Spleen (tissue), 11 donors: ENCODE data around the gene MROH7. TPM values are rescaled to one million over a fixed set of nuclear protein-coding genes. Genes with fewer than 3 reads are reported as not detected.
"Not testable (repeated sequence)": the region's sequence is repeated elsewhere in the genome, so short reads cannot be mapped to it uniquely, and the experiment has no call there.

Experiments used
- DNase-seq: peaks from one replicate; pipeline ENCODE4 v3.0.0-alpha.2; 2020
- H3K27ac ChIP-seq, 8 donors: fragments of 200-600 bp; sonication (generic) in 7 of 8; 1 replicate in 4 of 8; 2 replicates in 4 of 8; pipeline versions ENCODE4 v1.5.0 to v1.8.0; 2016 to 2021; ENCODE audit warnings: inconsistent platforms in 4 of 8, mild to moderate bottlenecking in 4 of 8, moderate library complexity in 1 of 8
- H3K27me3 ChIP-seq, 7 donors: fragments of 200-600 bp; sonication (generic) in 6 of 7; replicated peaks in 1 of 7; 1 replicate in 4 of 7; 2 replicates in 3 of 7; pipeline versions ENCODE4 v1.5.0 to v1.8.0; 2016 to 2021; ENCODE audit warnings: inconsistent platforms in 3 of 7, mild to moderate bottlenecking in 1 of 7
- H3K36me3 ChIP-seq, 6 donors: fragments of 200-600 bp; sonication (generic) in 5 of 6; 1 replicate in 4 of 6; 2 replicates in 2 of 6; pipeline versions ENCODE4 v1.5.0 to v1.8.0; 2016 to 2021; ENCODE audit warnings: inconsistent platforms in 2 of 6
- H3K4me1 ChIP-seq, 6 donors: fragments of 200-600 bp; sonication (generic) in 5 of 6; 1 replicate in 3 of 6; 2 replicates in 3 of 6; pipeline versions ENCODE4 v1.5.0 to v1.8.0; 2016 to 2021; ENCODE audit warnings: inconsistent platforms in 3 of 6
- H3K4me3 ChIP-seq, 8 donors: fragments of 200-600 bp; sonication (generic) in 7 of 8; 1 replicate in 4 of 8; 2 replicates in 4 of 8; pipeline versions ENCODE4 v1.5.0 to v1.8.0; 2016 to 2021; ENCODE audit warnings: inconsistent platforms in 4 of 8, mild to moderate bottlenecking in 4 of 8, moderate library complexity in 2 of 8
- H3K9me3 ChIP-seq, 8 donors: fragments of 200-600 bp; sonication (generic) in 7 of 8; 1 replicate in 4 of 8; 2 replicates in 4 of 8; pipeline versions ENCODE4 v1.5.0 to v1.8.0; 2016 to 2021; ENCODE audit warnings: inconsistent platforms in 4 of 8
- CTCF ChIP-seq, 11 experiments: fragments of 200-600 bp in 7 of 11; fragments of 450-650 bp in 4 of 11; sonication (generic) in 4 of 11; IDR thresholded peaks in 8 of 11; conservative IDR thresholded peaks in 3 of 11; 1 replicate in 7 of 11; 2 replicates in 4 of 11; pipeline versions ENCODE4 v1.4.0 to v1.8.0; 2016 to 2021; ENCODE audit warnings: antibody characterized with exemption in 11 of 11, inconsistent platforms in 4 of 11, mild to moderate bottlenecking in 1 of 11
- POLR2A ChIP-seq, 3 donors: fragments of 450-650 bp; IDR thresholded peaks; one replicate each; pipeline ENCODE4 v1.5.1; 2017; ENCODE audit warnings: antibody characterized with exemption in 3 of 3, mild to moderate bottlenecking in 1 of 3
- POLR2AphosphoS5 ChIP-seq, 3 donors: sonication (generic); formaldehyde crosslinking; IDR thresholded peaks; one replicate each; pipeline ENCODE4 v1.5.1; 2017; ENCODE audit warnings: antibody characterized with exemption in 3 of 3
- WGBS, 5 donors: extraction: QIAGEN DNeasy Blood & Tissue Kit in 3 of 5; methylation state at CpG; one replicate each; pipeline versions ENCODE4 v1.1.5 to v1.1.7; 2013 to 2018; 5-methylcytosine and 5-hydroxymethylcytosine counted together
- intact Hi-C: fragments of 100-400 bp; cut with DNase I; formaldehyde crosslinking; loops from one replicate; pipeline ENCODE4 v1.15.0; 2023; ENCODE audit warnings: low total_unique reads
- polyA plus RNA-seq, 3 donors: library from polyadenylated mRNA; stranded (reverse); fragments of 200-250 nt; gene quantifications; one replicate each; pipeline ENCODE4 v1.2.1, GENCODE V29; 2013
- total RNA-seq, 7 donors: library from RNA; depleted of rRNA in 3 of 7; stranded (reverse); fragments of >200 nt in 3 of 7; fragmentation: NEBNext Ultra II Directional in 4 of 7; extraction: Animal tissue kit (Norgen Biotek cat#: 25700) in 4 of 7; gene quantifications; one replicate each; pipeline versions ENCODE4 v1.1.0 to v1.2.1, GENCODE V29; 2016 to 2021
- donor health status: healthy with polysubstance abuse.
- donor health status: DM: no; HTN: no; CAD: no; lungs with moderate emphysema.
- donor health status: DM: no; HTN: no; CAD: no.
- donor health status: Bipolar disorder and iron deficiency.
- donor health status: healthy.
- donor health status: DM: no; HTN: no; CAD: no.
- donor health status: DM: yes; HTN: yes; CAD: no.

The MROH7 gene
- total and polyA plus RNA-seq, 10 donors, result 0.36 to 3.6 (median 1.4) TPM

- intact Hi-C loops, result no loop called here
- H3K4me1 ChIP-seq, result no peaks in the 10 kb centered on the region
- H3K4me3 ChIP-seq, result no peak overlapping the region
- H3K9me3 ChIP-seq, result no peaks in the 10 kb centered on the region
- 62 to 86% (median 82%) methylated on average over 7 to 8 of the region's 8 CpGs for WGBS, 5 donors
- no peak overlapping the region for H3K27ac ChIP-seq
- peak; percentile 51 for DNase-seq
- no peaks in the 10 kb centered on the region for H3K27me3 ChIP-seq
- TF ChIP-seq CTCF (IDR thresholded peaks at IDR 0.05 in 8 of 11, conservative IDR thresholded peaks at IDR 0.05 in 3 of 11) (no peak), POLR2A (IDR thresholded peaks at IDR 0.05) (no peak), POLR2AphosphoS5 (IDR thresholded peaks at IDR 0.05) (no peak)
- H3K36me3 ChIP-seq, result no peaks in the 10 kb centered on the region
Observed at GRCh38 chr1:54624466-54625464, 16.8 kb upstream of the MROH7 start.

GRCh38 chr1:54627196-54627595 is 14.4 kb upstream of the MROH7 start:
- WGBS, 5 donors, result 77 to 89% (median 83%) methylated on average over 10 of the region's 10 CpGs; no CpG with 5 or more reads in 1 of the 5 donors
- intact Hi-C loops, result no loop called here
- Histone ChIP-seq H3K9me3 (peaks cover 0 to 4% (median 0%) of the 10 kb centered on the region in 8 donors), H3K4me3 (no peak overlapping the region), H3K27ac (no peak overlapping the region), H3K36me3 (no peaks in the 10 kb centered on the region), H3K4me1 (no peaks in the 10 kb centered on the region), H3K27me3 (peaks cover 0 to 5% (median 0%) of the 10 kb centered on the region in 7 donors)
- no peak for DNase-seq
- TF ChIP-seq POLR2A (IDR thresholded peaks at IDR 0.05) (no peak), CTCF (IDR thresholded peaks at IDR 0.05 in 8 of 11, conservative IDR thresholded peaks at IDR 0.05 in 3 of 11) (no peak), POLR2AphosphoS5 (IDR thresholded peaks at IDR 0.05) (no peak)

GRCh38 chr1:54635804-54636203 is 5.8 kb upstream of the MROH7 start:
- H3K4me3 ChIP-seq, H3K27ac ChIP-seq, intact Hi-C loops, H3K36me3 ChIP-seq, H3K9me3 ChIP-seq, H3K4me1 ChIP-seq, DNase-seq: not testable (repeated sequence)
- H3K27me3 ChIP-seq, result peaks cover 0 to 17% (median 0%) of the 10 kb centered on the region in 7 donors
- WGBS, 5 donors, result 82 to 94% (median 93%) methylated on average over 7 of the region's 7 CpGs

GRCh38 chr1:54636461-54637446 is 4.8 kb upstream of the MROH7 start:
- H3K27ac ChIP-seq, H3K4me3 ChIP-seq, H3K9me3 ChIP-seq, H3K4me1 ChIP-seq, H3K36me3 ChIP-seq, intact Hi-C loops, DNase-seq: not testable (repeated sequence)
- H3K27me3 ChIP-seq, result peaks cover 0 to 17% (median 0%) of the 10 kb centered on the region in 7 donors
- 58 to 70% (median 63%) methylated on average over 12 to 14 of the region's 14 CpGs for WGBS, 5 donors
